IPS DF 6.9 (cell line): Measurements from ENCODE around the gene PPME1.
A peak's percentile ranks its signal among the peaks of the same experiment; 100 is the strongest.

Experiments
- DNase-seq: peaks from one replicate; pipeline ENCODE4 v3.0.0-alpha.2; 2013; ENCODE audit warnings: low read depth, low spot score
- H3K27ac ChIP-seq: one replicate; pipeline ENCODE4 v1.5.1; 2013; ENCODE audit warnings: low read length, control low read depth
- H3K27me3 ChIP-seq: 2 replicates; pipeline ENCODE4 v1.6.1; 2013; ENCODE audit warnings: mild to moderate bottlenecking, low read length; ENCODE audit not compliant: control insufficient read depth, insufficient read depth
- H3K36me3 ChIP-seq: 2 replicates; pipeline ENCODE4 v1.6.1; 2013; ENCODE audit warnings: low read length; ENCODE audit not compliant: control insufficient read depth, insufficient read depth
- H3K4me1 ChIP-seq: 2 replicates; pipeline ENCODE4 v1.6.1; 2013; ENCODE audit warnings: low read length; ENCODE audit not compliant: control insufficient read depth, insufficient read depth
- H3K4me3 ChIP-seq: 2 replicates; pipeline ENCODE4 v1.5.1; 2013; ENCODE audit warnings: mild to moderate bottlenecking, low read length
- H3K9me3 ChIP-seq: 2 replicates; pipeline ENCODE4 v1.6.1; 2013; ENCODE audit warnings: low read length, inconsistent platforms; ENCODE audit not compliant: control insufficient read depth, insufficient read depth
- WGBS: extraction: QIAGEN DNeasy Blood & Tissue Kit; methylation state at CpG from one replicate; pipeline ENCODE4 v1.1.7; 2013; ENCODE audit warnings: mixed read lengths, missing lambda C conversion rate; ENCODE audit not compliant: insufficient read length, insufficient coverage; 5-methylcytosine and 5-hydroxymethylcytosine counted together

PPME1 gene

DNA sequence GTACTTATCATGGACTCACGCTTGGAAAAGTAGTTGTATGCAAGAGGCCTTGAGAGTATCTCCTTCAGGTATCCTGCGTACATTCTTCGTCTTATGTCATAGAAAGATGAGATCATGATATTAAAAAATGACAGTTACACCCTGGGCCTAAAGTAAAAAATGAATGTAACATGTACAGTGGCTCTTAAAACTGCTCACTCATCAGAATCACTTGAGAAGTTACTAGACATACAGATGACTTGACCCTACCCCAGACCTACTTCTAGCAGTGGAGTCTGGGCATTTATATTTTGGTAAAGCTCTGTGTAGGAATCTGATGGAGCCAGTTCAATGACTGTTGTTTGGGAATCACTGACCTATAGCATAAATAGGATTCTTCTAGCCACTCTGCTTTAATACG, 54.5 kb downstream of the PPME1 start:
- WGBS = no CpG with 5 or more reads among the region's 4 CpGs

DNA sequence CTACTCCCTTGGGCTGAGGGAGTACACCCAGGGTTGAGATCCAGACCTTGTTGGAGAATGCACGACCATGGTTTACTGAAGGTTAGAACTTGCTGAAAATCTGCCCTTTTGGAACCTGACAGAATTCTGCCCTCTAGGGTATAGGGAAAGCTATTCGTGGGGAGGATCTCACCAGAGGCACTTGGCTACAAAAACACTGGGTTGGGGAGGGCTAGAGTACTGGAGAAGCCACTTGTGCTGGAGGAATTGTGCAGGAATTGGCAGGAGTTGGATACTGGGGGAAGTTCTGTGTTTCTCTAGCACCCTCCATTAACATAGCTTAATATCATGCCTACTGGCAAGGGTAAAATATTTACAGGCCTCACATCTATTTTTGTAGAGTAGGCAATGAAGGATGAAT, 55.8 kb downstream of the PPME1 start:
- no CpG with 5 or more reads among the region's 2 CpGs for WGBS
- Histone ChIP-seq H3K36me3 (peaks cover 3% of the 10 kb centered on the region; the same call in 1 of the 2 replicates), H3K9me3 (no peaks in the 10 kb centered on the region), H3K4me1 (no peaks in the 10 kb centered on the region), H3K27me3 (no peaks in the 10 kb centered on the region), H3K4me3 (no peak overlapping the region), H3K27ac (no peak overlapping the region)
- DNase-seq = no peak

More for the DNA sequence above, 54.5 kb downstream of the PPME1 start:
- no peak overlapping the region for H3K27ac ChIP-seq
- H3K27me3 ChIP-seq = no peaks in the 10 kb centered on the region
- no peak for DNase-seq
- H3K36me3 ChIP-seq = 0 out of 2 replicates have a peak, but pooled peaks cover 3% of the 10 kb centered on the region
- H3K4me1 ChIP-seq = no peaks in the 10 kb centered on the region
- H3K9me3 ChIP-seq = no peaks in the 10 kb centered on the region
- H3K4me3 ChIP-seq = no peak overlapping the region

DNA sequence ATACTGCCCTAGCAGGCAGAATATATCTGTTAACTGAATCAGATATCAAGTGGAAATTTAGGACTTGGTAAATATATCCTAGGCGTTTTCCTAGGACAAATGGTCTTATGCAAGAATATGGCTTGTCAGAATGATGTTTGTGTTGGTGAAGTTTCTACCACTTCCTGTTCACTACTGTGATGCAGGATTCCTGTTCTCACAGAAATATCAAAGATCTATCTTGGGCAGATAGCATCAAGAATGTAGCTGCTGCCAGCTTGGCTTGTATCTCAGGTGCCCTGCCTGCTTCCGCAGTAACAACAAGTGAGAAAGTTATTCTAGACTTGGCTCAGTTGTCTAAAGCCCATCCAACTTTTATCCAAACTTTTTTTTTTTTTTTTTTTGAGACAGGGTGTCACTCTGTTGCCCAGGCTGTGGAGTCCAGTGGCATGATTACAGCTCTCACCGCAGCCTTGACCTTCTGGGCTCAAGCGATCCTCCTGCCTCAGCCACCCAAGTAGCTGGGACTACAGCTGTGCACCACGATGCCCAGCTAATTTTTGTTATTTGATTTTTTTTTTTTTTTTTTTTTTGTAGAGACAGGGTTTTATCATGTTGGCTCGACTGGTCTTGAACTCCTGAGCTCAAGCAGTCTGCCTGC, 61.3 kb downstream of the PPME1 start:
- Histone ChIP-seq H3K27ac (no peak overlapping the region), H3K4me1 (no peaks in the 10 kb centered on the region), H3K27me3 (no peaks in the 10 kb centered on the region), H3K9me3 (no peaks in the 10 kb centered on the region), H3K4me3 (no peak overlapping the region), H3K36me3 (no peaks in the 10 kb centered on the region; the same call in 1 of the 2 replicates)
- no CpG with 5 or more reads among the region's 6 CpGs for WGBS
- no peak for DNase-seq

DNA sequence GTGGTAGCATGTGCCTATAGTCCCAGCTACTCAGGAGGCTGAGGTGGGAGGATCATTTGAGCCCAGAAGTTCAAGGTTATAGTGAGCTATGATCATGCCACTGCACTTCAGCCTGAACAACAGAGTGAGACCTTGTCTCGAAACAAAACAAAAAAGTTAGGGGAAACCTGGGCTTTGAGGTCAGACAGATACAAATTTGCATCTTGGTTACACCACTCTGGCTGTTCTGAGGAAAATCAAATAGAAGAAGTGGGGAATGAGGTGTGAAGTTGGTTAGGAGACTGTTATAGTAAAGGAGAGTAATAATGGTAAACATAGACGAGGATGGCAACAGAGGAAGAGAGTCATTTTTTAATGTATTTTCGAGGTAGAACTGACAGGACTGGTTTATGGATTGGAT, 62.6 kb downstream of the PPME1 start:
- Histone ChIP-seq H3K4me3 (no peak overlapping the region), H3K4me1 (no peaks in the 10 kb centered on the region), H3K27me3 (no peaks in the 10 kb centered on the region), H3K36me3 (no peaks in the 10 kb centered on the region; the same call in 1 of the 2 replicates), H3K9me3 (no peaks in the 10 kb centered on the region), H3K27ac (no peak overlapping the region)
- no peak for DNase-seq
- WGBS = 100% methylated on average over 2 of the region's 3 CpGs

DNA sequence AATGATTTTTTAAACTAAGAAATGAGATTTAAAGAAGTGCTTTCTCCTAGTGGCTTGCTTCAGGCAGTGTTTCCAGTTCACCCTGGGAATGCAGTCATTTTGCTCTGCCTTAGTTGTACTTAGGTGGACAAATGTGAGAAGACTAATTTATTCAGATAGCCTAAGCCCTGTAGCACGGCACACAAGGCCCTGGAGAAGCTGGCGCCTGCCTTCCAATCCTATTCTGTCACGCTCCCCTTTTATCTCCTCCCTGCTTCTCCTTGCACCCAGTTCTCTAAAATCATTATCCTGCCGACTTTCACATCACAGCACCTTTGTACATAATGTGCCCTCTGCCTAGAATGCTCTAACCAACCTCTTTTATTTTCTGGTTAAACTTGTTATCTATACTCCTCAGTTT, 64.0 kb downstream of the PPME1 start:
- H3K4me3 ChIP-seq = no peak overlapping the region
- H3K36me3 ChIP-seq = no peaks in the 10 kb centered on the region; the same call in 1 of the 2 replicates
- WGBS = no CpG with 5 or more reads among the region's 4 CpGs
- no peaks in the 10 kb centered on the region for H3K4me1 ChIP-seq
- no peak for DNase-seq
- no peaks in the 10 kb centered on the region for H3K27me3 ChIP-seq
- no peak overlapping the region for H3K27ac ChIP-seq
- H3K9me3 ChIP-seq = no peaks in the 10 kb centered on the region

DNA sequence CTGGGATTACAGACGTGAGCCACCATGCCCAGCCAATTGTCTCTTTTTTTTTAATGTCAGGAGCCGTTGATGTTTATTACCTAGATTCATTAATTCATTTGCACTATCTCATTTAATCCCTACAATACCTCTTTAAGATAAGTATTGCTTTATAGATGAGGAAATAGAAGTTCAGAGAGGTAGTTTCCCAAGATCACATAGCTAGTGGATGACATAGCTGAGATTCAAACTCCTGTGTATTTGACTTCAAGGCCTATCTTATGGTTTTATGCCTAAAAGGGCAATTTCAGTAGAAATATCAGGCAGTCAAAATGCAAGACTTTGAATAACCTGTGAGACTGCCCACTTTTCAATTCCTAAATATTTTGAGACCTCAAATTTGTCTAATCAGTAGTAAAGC, 66.5 kb downstream of the PPME1 start:
- Histone ChIP-seq H3K27me3 (no peaks in the 10 kb centered on the region), H3K27ac (no peak overlapping the region), H3K36me3 (no peaks in the 10 kb centered on the region), H3K9me3 (no peaks in the 10 kb centered on the region), H3K4me1 (no peaks in the 10 kb centered on the region), H3K4me3 (no peak overlapping the region)
- no peak for DNase-seq
- WGBS = no CpG with 5 or more reads among the region's 2 CpGs

DNA sequence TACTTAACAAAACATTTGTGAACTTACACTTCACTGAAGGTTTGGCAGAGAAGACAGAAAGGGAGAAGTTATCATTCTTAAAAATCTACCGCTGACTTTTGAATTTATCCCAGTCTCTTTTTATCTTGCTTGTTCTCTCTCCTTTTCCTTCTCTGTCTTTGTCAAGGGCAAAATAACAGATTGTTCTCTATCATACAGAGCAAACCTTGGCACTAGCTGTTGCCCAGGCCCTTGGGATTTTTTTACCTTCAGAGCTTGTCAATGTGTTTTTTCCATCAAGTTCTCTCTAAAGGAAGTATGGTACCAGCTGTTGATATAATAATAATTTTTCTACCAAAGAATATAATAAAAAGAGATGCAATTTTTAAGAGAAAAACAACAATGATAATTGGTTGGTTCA, 67.2 kb downstream of the PPME1 start:
- no peak for DNase-seq
- Histone ChIP-seq H3K27ac (no peak overlapping the region), H3K4me3 (no peak overlapping the region), H3K4me1 (no peaks in the 10 kb centered on the region), H3K9me3 (no peaks in the 10 kb centered on the region), H3K36me3 (no peaks in the 10 kb centered on the region), H3K27me3 (no peaks in the 10 kb centered on the region)
- no CpG with 5 or more reads among the region's 1 CpG for WGBS

DNA sequence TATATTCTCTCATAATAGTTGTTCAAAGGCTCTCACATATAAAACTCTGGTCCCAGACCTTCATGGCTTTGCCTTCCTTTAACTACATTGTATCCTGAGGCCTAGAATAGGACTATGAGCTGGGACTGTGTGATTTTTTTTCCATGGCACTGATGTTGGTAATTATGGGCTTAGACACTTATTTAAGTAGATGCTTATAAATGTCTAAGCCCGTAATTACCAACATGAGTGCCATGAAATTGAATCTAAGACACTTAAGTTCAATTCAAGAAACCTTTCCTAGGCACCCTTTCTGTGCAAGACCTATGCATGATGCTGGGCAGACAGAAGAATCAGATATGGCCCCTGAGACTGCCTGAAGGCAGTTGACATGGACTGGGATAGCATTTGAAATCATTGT, 77.4 kb downstream of the PPME1 start:
- H3K4me1 ChIP-seq = no peaks in the 10 kb centered on the region
- no peak overlapping the region for H3K4me3 ChIP-seq
- no peaks in the 10 kb centered on the region for H3K27me3 ChIP-seq
- no peak for DNase-seq
- H3K9me3 ChIP-seq = no peaks in the 10 kb centered on the region
- H3K27ac ChIP-seq = no peak overlapping the region
- peaks cover 6% of the 10 kb centered on the region; the same call in 1 of the 2 replicates for H3K36me3 ChIP-seq
- WGBS = no CpG with 5 or more reads among the region's 1 CpG

DNA sequence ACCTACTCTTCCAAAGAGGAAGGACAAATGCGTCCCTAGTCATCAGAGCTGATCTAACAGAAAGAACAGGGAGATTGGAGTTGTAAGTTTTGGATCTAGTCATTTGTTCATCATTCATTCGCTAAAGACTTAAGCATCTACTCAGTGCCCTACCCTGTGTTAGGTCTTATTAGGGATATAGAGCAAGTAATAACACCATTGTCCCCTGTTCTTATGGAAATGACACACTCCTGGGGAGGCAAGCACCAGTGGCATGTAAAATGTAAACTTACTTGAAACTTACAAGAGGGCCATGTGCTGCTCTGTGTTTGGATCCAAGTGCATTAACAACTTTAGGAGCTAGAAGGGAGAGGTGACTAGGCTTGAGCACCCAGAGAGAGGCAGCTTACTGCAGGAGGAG, 78.4 kb downstream of the PPME1 start:
- Histone ChIP-seq H3K27ac (no peak overlapping the region), H3K4me3 (no peak overlapping the region), H3K4me1 (no peaks in the 10 kb centered on the region), H3K36me3 (peaks cover 6% of the 10 kb centered on the region; the same call in 1 of the 2 replicates), H3K9me3 (no peaks in the 10 kb centered on the region), H3K27me3 (no peaks in the 10 kb centered on the region)
- no peak for DNase-seq
- WGBS = no CpG with 5 or more reads among the region's 2 CpGs

DNA sequence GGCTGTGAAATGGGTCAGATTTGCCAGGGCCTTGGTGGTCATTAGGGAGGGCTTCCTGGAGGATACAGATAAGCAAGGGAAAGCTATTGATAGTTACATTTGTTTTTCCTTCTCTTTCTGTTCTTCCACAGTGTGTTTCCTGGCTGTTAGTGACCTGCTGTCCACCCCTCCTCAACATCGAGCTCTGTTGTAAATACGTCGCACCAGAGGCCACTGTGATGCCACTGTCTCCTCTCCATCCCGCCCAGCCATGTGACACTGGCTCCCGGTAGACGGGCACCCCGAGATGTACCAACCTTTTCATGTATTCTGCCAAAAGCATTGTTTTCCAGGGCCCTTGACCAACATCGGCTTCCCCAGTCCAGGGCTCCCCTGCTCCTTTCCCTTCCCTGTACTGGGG, 82.3 kb downstream of the PPME1 start:
- peaks cover 6% of the 10 kb centered on the region; the same call in 1 of the 2 replicates for H3K36me3 ChIP-seq
- H3K27me3 ChIP-seq = no peaks in the 10 kb centered on the region
- no peak overlapping the region for H3K27ac ChIP-seq
- WGBS = no CpG with 5 or more reads among the region's 8 CpGs
- DNase-seq = no peak
- H3K4me3 ChIP-seq = no peak overlapping the region
- no peaks in the 10 kb centered on the region for H3K4me1 ChIP-seq
- no peaks in the 10 kb centered on the region for H3K9me3 ChIP-seq

DNA sequence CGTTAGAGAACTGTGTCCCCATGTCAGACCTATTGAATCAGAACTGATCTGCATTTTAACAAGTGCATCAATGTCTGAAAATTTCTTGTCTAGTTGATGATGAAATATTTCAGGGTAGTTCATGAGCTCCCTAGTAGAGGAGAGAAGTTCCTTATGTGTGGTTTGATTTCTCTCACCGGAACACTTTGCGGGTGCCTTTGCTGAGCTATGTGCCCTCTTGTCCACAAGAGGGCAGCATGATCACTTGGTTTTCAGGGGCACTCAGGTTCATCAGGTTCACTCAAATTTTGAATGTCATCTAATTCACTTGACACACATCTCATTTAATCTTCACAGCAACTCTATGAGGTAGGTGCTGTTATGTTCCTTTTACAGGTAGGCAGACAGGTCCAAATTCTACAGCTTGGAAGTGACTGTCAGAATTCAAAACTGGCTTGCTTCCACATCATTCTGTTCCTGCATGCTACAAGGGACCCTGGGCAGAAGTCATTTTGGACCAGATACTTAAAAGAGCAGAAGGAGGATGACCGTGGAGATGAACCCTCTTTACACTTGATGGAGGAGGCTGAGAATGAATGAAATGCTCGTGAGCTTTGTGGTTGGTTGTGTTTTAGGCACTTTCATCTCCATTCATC, 84.8 kb downstream of the PPME1 start:
- peak; percentile 9 for DNase-seq
- H3K27ac ChIP-seq = no peak overlapping the region
- no peak overlapping the region for H3K4me3 ChIP-seq
- no peaks in the 10 kb centered on the region for H3K27me3 ChIP-seq
- H3K36me3 ChIP-seq = peaks cover 6% of the 10 kb centered on the region; the same call in 1 of the 2 replicates
- H3K9me3 ChIP-seq = 0 out of 2 replicates have a peak, but pooled peaks cover under 1% of the 10 kb centered on the region
- no CpG with 5 or more reads among the region's 5 CpGs for WGBS
- H3K4me1 ChIP-seq = no peaks in the 10 kb centered on the region
